PFSK-1 (cell line): Measurements from ENCODE around the gene MAP6.

Experiments
- POLR2AphosphoS5 ChIP-seq: IDR thresholded peaks from 2 replicates; pipeline ENCODE4 v1.6.1; 2012; ENCODE audit warnings: low read depth, mild to moderate bottlenecking, control low read depth, low read length, moderate library complexity
- TAF1 ChIP-seq: IDR thresholded peaks from 2 replicates; pipeline ENCODE4 v1.6.1; 2012; ENCODE audit warnings: low read length, control low read depth, borderline replicate concordance; ENCODE audit not compliant: insufficient read depth

DNA sequence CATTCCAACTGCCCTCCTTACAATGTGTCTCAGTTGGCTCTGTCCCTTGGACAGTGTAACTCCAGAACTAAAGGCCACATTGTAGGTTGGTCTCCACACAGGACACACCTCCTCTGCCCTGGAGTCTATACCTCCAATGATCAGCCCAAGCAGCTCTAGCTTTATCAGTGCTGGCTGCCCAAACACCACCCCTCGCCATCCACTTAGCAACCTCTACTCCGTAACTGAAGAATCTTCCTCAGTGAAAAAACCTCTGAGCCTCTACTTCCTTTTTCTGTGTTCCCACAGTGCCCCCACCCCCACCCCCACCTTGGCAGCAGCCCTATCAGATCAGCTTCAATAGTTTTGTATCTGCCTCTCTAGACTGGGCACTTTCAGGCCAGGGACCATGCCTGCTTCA lies 73.4 kb downstream of the MAP6 start:
- TF ChIP-seq POLR2AphosphoS5 (no peak), TAF1 (no peak)
